ENCODE measurements around the gene TMEM131. TPM values are rescaled to one million over a fixed set of nuclear protein-coding genes. Genes with fewer than 3 reads are reported as not detected.

TMEM131 gene
- total and polyA plus RNA-seq, 2 of the 8 experiments (the other 6 are each of a cell fraction or from before 2014, with no cell fraction given): 9.7 to 22.9 TPM

GRCh38 chr2:97840198-97840597, 155.6 kb downstream of the TMEM131 start:
- Histone ChIP-seq H3K9ac (replicated peaks in 1 of 4; ENCODE audit: extremely low read depth in 1 of 4, low read depth in 3 of 4, low read length in 3 of 4) (no peak overlapping the region), H3K4me2 (ENCODE audit: insufficient read depth in 1 of 2, low read depth in 2 of 2, low read length in 2 of 2) (no peak overlapping the region), H4K8ac (ENCODE audit: extremely low read depth, insufficient read depth, low read length) (no peak overlapping the region), H3K36me3 (ENCODE audit: control insufficient read depth in 2 of 4, insufficient read depth in 4 of 4, low read length in 3 of 4) (no peaks in the 10 kb centered on the region), H2BK12ac (ENCODE audit: low read depth, low read length) (no peak overlapping the region), H4K5ac (ENCODE audit: insufficient read length, low read depth, low read length) (no peak overlapping the region), H3K27me3 (replicated peaks in 1 of 4; ENCODE audit: control insufficient read depth in 3 of 4, extremely low read depth in 1 of 4, insufficient read depth in 3 of 4, low read length in 3 of 4) (no peaks in the 10 kb centered on the region), H2AFZ (ENCODE audit: low read length) (no peak overlapping the region), H3K23ac (ENCODE audit: insufficient read length) (no peak overlapping the region), H4K91ac (replicated peaks; ENCODE audit: insufficient read length, low read length) (no peak overlapping the region), H3K79me2 (ENCODE audit: control insufficient read depth in 1 of 2, insufficient read depth in 2 of 2, low read length in 2 of 2) (no peaks in the 10 kb centered on the region), H3K14ac (ENCODE audit: insufficient read length) (no peak overlapping the region), H3K4me1 (replicated peaks in 1 of 4; ENCODE audit: control insufficient read depth in 3 of 4, insufficient read depth in 4 of 4, low read length in 3 of 4) (no peaks in the 10 kb centered on the region), H2BK5ac (ENCODE audit: low read depth, low read length) (no peak overlapping the region), H3K23me2 (ENCODE audit: low read depth, low read length) (no peaks in the 10 kb centered on the region), H3K79me1 (ENCODE audit: low read depth, low read length) (no peaks in the 10 kb centered on the region), H3K9me3 (ENCODE audit: insufficient read depth in 2 of 2, low read depth in 1 of 2, low read length in 1 of 2) (no peaks in the 10 kb centered on the region), H2BK15ac (ENCODE audit: low read length) (no peak overlapping the region), H3K56ac (replicated peaks; ENCODE audit: insufficient read length, low read depth, low read length) (no peak overlapping the region), H2BK120ac (replicated peaks; ENCODE audit: low read depth, low read length) (no peak overlapping the region), H4K20me1 (replicated peaks in 1 of 2; ENCODE audit: control insufficient read depth in 1 of 2, insufficient read depth in 2 of 2, low read length in 2 of 2) (peaks cover 0 to 2% of the 10 kb centered on the region in 2 experiments), H3K27ac (ENCODE audit: low read depth, low read length) (no peak overlapping the region), H2BK20ac (ENCODE audit: low read length) (no peak overlapping the region), H3K18ac (ENCODE audit: extremely low read depth, low read length) (no peak overlapping the region), H2AK5ac (ENCODE audit: low read depth, low read length) (no peak overlapping the region), H3K4me3 (ENCODE audit: extremely low read depth in 1 of 4, insufficient read depth in 2 of 4, low read depth in 3 of 4, low read length in 4 of 4) (no peak overlapping the region), H3K4ac (replicated peaks; ENCODE audit: insufficient read length, low read depth, low read length) (no peak overlapping the region)
- no peak for TF ChIP-seq SP4 (IDR thresholded peaks at IDR 0.05; ENCODE audit: low read length)
- CTCF ChIA-PET (ENCODE audit: partially characterized antibody): interaction anchor here (1.1 kb wide), 1 partner anchor 33 kb away, joined by 3 read pairs; no protein-coding TSS in a partner anchor
- FAIRE-seq (no peak), DNase-seq (ENCODE audit: low read depth in 1 of 2, low spot score in 2 of 2) (no peak)
- POLR2A ChIA-PET (ENCODE audit: partially characterized antibody): no interaction called here
- WGBS, 2 experiments (ENCODE audit: extremely low coverage in 1 of 2, insufficient coverage in 1 of 2, insufficient read length in 1 of 2, insufficient replicate concordance in 2 of 2, low coverage in 1 of 2, low lambda C conversion rate in 2 of 2, missing lambda C conversion rate in 1 of 2): 95% methylated on average over 6 of the region's 6 CpGs; no CpG with 5 or more reads in 1 of the 2 experiments

All from H1 (cell line).